HepG2 (cell line): ENCODE measurements around the gene HAPLN2. TPM values are rescaled to one million over a fixed set of nuclear protein-coding genes. Genes with fewer than 3 reads are reported as not detected.
A peak's percentile ranks its signal among the peaks of the same experiment; 100 is the strongest.

Experiments used
- ATAC-seq: fragments of 200-7000 bp; cut with Tn5 transposase; 3 replicates; pipeline ENCODE4 v1.9.1; 2020; ENCODE audit warnings: mild to moderate bottlenecking, moderate library complexity
- BruUV-seq: library from RNA; stranded (reverse); fragments of 400-500 nt; replicated peaks from 2 replicates; lab custom pipeline; 2021; lab: Mats Ljungman, UMichigan
- CTCF ChIA-PET: fragments of 300-600 bp; formaldehyde crosslinking; extraction: SDS; loops from one replicate; lab custom pipeline; 2021; ENCODE audit warnings: low total read pairs, inconsistent platforms, low intra/inter-chr PET ratio; lab: Yijun Ruan, JAX
- POLR2A ChIA-PET: fragments of 350-600 bp; sonication (Branson Sonifier 250); formaldehyde crosslinking; loops from one replicate; lab custom pipeline; 2020; ENCODE audit warnings: antibody characterized with exemption, inconsistent platforms; lab: Yijun Ruan, JAX
- DNase-seq: peaks from one replicate; pipeline ENCODE4 v3.0.0-alpha.2; 2015; ENCODE audit warnings: low spot score
- FAIRE-seq: peaks from 3 replicates; lab custom pipeline; 2011; peaks lifted over from hg19 to GRCh38; lab: Jason Lieb, UNC
- H2AFZ ChIP-seq: one replicate; pipeline ENCODE4 v1.6.1; 2011; ENCODE audit warnings: low read length, inconsistent platforms
- H3K27ac ChIP-seq: fragments of 300-600 bp; 3 replicates; pipeline ENCODE4 v1.8.0; 2011; ENCODE audit warnings: mixed run types, mild to moderate bottlenecking, mixed read lengths, low read length, inconsistent platforms; ENCODE audit not compliant: insufficient read depth; ENCODE audit errors: extremely low read length
- H3K27me3 ChIP-seq, 2 experiments: fragments of 200-600 bp in 1 of 2; 2 replicates in 1 of 2; 3 replicates in 1 of 2; pipeline versions ENCODE4 v1.6.0 to v1.8.0; 2011; ENCODE audit warnings: low read length in 2 of 2, mild to moderate bottlenecking in 2 of 2, moderate library complexity in 2 of 2, inconsistent platforms in 1 of 2; ENCODE audit not compliant: insufficient read depth in 2 of 2, control insufficient read depth in 1 of 2
- H3K36me3 ChIP-seq, 2 experiments: fragments of 200-600 bp in 1 of 2; replicated peaks in 1 of 2; 2 replicates in 1 of 2; 3 replicates in 1 of 2; pipeline versions ENCODE4 v1.5.1 to v1.8.0; 2011; ENCODE audit warnings: low read length in 2 of 2, inconsistent platforms in 1 of 2; ENCODE audit not compliant: insufficient read depth in 2 of 2, control insufficient read depth in 1 of 2
- H3K4me1 ChIP-seq: 2 replicates; pipeline ENCODE4 v1.5.1; 2012; ENCODE audit warnings: low read length, inconsistent platforms; ENCODE audit not compliant: insufficient read depth
- H3K4me2 ChIP-seq: 2 replicates; pipeline ENCODE4 v1.6.0; 2011; ENCODE audit warnings: low read depth, low read length, inconsistent platforms
- H3K4me3 ChIP-seq, 3 experiments: fragments of 200-600 bp in 1 of 3; sonication (generic), shearing (Covaris generic) in 1 of 3; replicated peaks in 1 of 3; 2 replicates each; pipeline ENCODE4 v1.5.1; 2011 to 2016; ENCODE audit warnings: low read length in 3 of 3, inconsistent platforms in 2 of 3, low read depth in 2 of 3, mild to moderate bottlenecking in 2 of 3, control low read depth in 1 of 3, mixed read lengths in 1 of 3; ENCODE audit not compliant: insufficient read depth in 1 of 3
- H3K79me2 ChIP-seq: one replicate; pipeline ENCODE4 v1.6.1; 2011; ENCODE audit warnings: low read length, inconsistent platforms; ENCODE audit not compliant: insufficient read depth
- H3K9ac ChIP-seq: 2 replicates; pipeline ENCODE4 v1.6.0; 2011; ENCODE audit warnings: mild to moderate bottlenecking, low read depth, low read length, inconsistent platforms; ENCODE audit not compliant: insufficient read depth
- H3K9me3 ChIP-seq: 2 replicates; pipeline ENCODE4 v1.5.1; 2012; ENCODE audit warnings: mild to moderate bottlenecking, low read length
- H4K20me1 ChIP-seq: 2 replicates; pipeline ENCODE4 v1.6.0; 2011; ENCODE audit warnings: inconsistent platforms, mild to moderate bottlenecking, low read length, moderate library complexity; ENCODE audit not compliant: insufficient read depth
- GFI1 ChIP-seq: sonication (generic); formaldehyde crosslinking; IDR thresholded peaks from 2 replicates; pipeline ENCODE4 v1.5.0; 2020; ENCODE audit warnings: missing genetic modification reagents, mild to moderate bottlenecking, borderline replicate concordance
- KDM5A ChIP-seq: fragments of 200-600 bp; sonication (generic); IDR thresholded peaks from 2 replicates; pipeline ENCODE4 v1.7.0; 2018; ENCODE audit warnings: antibody characterized with exemption, mild to moderate bottlenecking, low read length, borderline replicate concordance
- NFRKB ChIP-seq: fragments of 450-650 bp; IDR thresholded peaks from 2 replicates; pipeline ENCODE4 v1.6.1; 2017
- TOPORS ChIP-seq: sonication (generic); formaldehyde crosslinking; IDR thresholded peaks from 2 replicates; pipeline ENCODE4 v1.8.0; 2023; ENCODE audit warnings: mild to moderate bottlenecking, missing genetic modification reagents
- ZNF121 ChIP-seq: sonication (generic); formaldehyde crosslinking; IDR thresholded peaks from 2 replicates; pipeline ENCODE4 v1.5.0; 2020; ENCODE audit warnings: mild to moderate bottlenecking, missing genetic modification reagents
- WGBS: methylation state at CpG from one replicate; pipeline ENCODE4 v1.1.6; 2017; ENCODE audit warnings: low lambda C conversion rate; 5-methylcytosine and 5-hydroxymethylcytosine counted together
- in situ Hi-C: cut with HindIII; loops from 2 replicates; pipeline ENCODE4 v1.10.0; 2017; ENCODE audit warnings: low pct_unique_long_range_greater_than_20kb; ENCODE audit not compliant: extremely low pct_ligation_motif_present
- intact Hi-C: fragments of 100-400 bp; cut with micrococcal nuclease; formaldehyde crosslinking; loops from one replicate; pipeline ENCODE4 v1.10.0; 2022; ENCODE audit not compliant: unreplicated experiment
- polyA plus RNA-seq, 8 experiments: library from polyadenylated mRNA; depleted of rRNA in 3 of 8; stranded (reverse) in 7 of 8; unstranded in 1 of 8; fragments of >200 nt; fragmentation: Illumina TruSeq in 4 of 8; extraction: Trizol in 4 of 8; gene quantifications; 2 replicates each; pipeline versions ENCODE4 v1.2.1 to v1.2.3, GENCODE V29; 2011 to 2016; ENCODE audit warnings: low read depth in 4 of 8, missing spikeins in 1 of 8, mixed read lengths in 1 of 8; ENCODE audit not compliant: insufficient read depth in 1 of 8
- total RNA-seq, 5 experiments: library from RNA; depleted of rRNA; stranded (reverse); fragments of >200 nt; fragmentation: Illumina TruSeq; extraction: Trizol; gene quantifications; 2 replicates each; pipeline ENCODE4 v1.2.3, GENCODE V29; 2016; ENCODE audit warnings: low read depth in 1 of 5
- TF ChIP-seq, protein P1 (sequence below): sonication (generic); formaldehyde crosslinking; IDR thresholded peaks from 2 replicates; pipeline ENCODE4 v1.5.1; 2020; ENCODE audit warnings: missing genetic modification reagents, mild to moderate bottlenecking, borderline replicate concordance
- TF ChIP-seq, protein P2 (sequence below): sonication (generic); formaldehyde crosslinking; IDR thresholded peaks from 2 replicates; pipeline ENCODE4 v1.5.0; 2020; ENCODE audit warnings: mild to moderate bottlenecking, missing genetic modification reagents, moderate library complexity

The HAPLN2 gene
- total and polyA plus RNA-seq, 2 of the 13 experiments (the other 11 are each of a cell fraction or from before 2014, with no cell fraction given), result not detected

DNA sequence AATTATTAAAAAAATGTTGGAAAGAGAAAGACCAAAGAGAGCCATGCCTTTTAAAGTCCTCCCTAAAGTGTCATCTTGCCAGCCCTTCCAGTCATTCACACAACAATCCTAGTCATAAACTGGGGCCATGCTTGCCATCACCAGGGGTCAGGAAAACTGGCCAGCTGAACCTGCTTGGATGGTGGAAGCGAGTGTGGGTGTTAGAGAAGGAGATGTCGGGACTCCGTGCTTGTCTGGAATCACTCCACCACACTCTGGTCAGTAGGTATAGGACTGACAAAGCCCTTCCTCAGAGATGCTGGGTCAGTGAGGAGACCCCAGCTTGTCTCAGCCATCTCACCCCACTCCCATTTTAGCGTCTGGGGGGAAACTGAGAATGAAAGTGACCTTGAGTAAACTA is 3.3 kb upstream of the HAPLN2 start:
- Histone ChIP-seq H3K36me3 (no peaks in the 10 kb centered on the region), H3K4me2 (peak overlapping the region; percentile 64), H3K4me1 (peaks cover 39% of the 10 kb centered on the region), H4K20me1 (no peaks in the 10 kb centered on the region), H3K27me3 (peaks cover 3 to 19% of the 10 kb centered on the region in 2 experiments; a peak in 4 of 5 replicates), H3K79me2 (no peaks in the 10 kb centered on the region), H3K27ac (no peak overlapping the region), H3K4me3 (peak overlapping the region in 1 of 3 experiments; percentile 18; a peak in 1 of 6 replicates), H3K9me3 (no peaks in the 10 kb centered on the region), H3K9ac (no peak overlapping the region), H2AFZ (no peak overlapping the region)
- POLR2A ChIA-PET, result no interaction called here
- BruUV-seq, result no TSS peak
- DNase-seq, result no peak
- CTCF ChIA-PET, result interaction anchor here (1.2 kb wide), 1 partner anchor 12 kb away, joined by 3 read pairs; no protein-coding TSS in a partner anchor
- TF ChIP-seq, protein P1, sequence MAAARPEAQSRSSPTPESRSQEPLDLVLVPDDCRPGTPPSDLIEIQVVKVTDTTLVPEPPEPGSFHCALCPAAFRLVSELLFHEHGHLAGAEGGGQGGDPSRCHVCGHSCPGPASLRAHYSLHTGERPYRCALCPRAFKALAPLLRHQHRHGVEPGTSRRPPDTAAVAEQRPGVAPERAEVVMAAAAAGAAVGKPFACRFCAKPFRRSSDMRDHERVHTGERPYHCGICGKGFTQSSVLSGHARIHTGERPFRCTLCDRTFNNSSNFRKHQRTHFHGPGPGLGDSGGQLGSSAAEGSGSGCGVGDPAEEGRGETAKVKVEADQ, result no peak
- TF ChIP-seq ZNF121 (CRISPR knock-in tag) (peak; percentile 53), KDM5A (no peak), TOPORS (CRISPR knock-in tag) (no peak), GFI1 (CRISPR knock-in tag) (no peak), NFRKB (no peak)
- TF ChIP-seq, protein P2, sequence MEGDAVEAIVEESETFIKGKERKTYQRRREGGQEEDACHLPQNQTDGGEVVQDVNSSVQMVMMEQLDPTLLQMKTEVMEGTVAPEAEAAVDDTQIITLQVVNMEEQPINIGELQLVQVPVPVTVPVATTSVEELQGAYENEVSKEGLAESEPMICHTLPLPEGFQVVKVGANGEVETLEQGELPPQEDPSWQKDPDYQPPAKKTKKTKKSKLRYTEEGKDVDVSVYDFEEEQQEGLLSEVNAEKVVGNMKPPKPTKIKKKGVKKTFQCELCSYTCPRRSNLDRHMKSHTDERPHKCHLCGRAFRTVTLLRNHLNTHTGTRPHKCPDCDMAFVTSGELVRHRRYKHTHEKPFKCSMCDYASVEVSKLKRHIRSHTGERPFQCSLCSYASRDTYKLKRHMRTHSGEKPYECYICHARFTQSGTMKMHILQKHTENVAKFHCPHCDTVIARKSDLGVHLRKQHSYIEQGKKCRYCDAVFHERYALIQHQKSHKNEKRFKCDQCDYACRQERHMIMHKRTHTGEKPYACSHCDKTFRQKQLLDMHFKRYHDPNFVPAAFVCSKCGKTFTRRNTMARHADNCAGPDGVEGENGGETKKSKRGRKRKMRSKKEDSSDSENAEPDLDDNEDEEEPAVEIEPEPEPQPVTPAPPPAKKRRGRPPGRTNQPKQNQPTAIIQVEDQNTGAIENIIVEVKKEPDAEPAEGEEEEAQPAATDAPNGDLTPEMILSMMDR (CRISPR knock-in tag), result no peak
- in situ Hi-C loops, result no loop called here
- no peak for FAIRE-seq
- WGBS, result 17% methylated on average over 4 of the region's 4 CpGs
- intact Hi-C loops, result no loop called here
- peak; percentile 46 for ATAC-seq
